ENCODE results near the gene OR14A2. TPM values are rescaled to one million over a fixed set of nuclear protein-coding genes. Genes with fewer than 3 reads are reported as not detected.
"Not testable (repeated sequence)": the region's sequence is repeated elsewhere in the genome, so short reads cannot be mapped to it uniquely, and the experiment has no call there.

Gene OR14A2
- total RNA-seq, 2 donors from 2014 or later, result not detected

- DNase-seq (ENCODE audit: low spot score), result no peak
- TF ChIP-seq POLR2AphosphoS5 (IDR thresholded peaks at IDR 0.05), result no peak
- TF ChIP-seq POLR2A (IDR thresholded peaks at IDR 0.05), result no peak
- TF ChIP-seq CTCF (IDR thresholded peaks at IDR 0.05), result no peak
- 90% methylated on average over 1 of the region's 1 CpG for WGBS
- no peaks in the 10 kb centered on the region for H3K36me3 ChIP-seq
- H3K9me3 ChIP-seq, result no peaks in the 10 kb centered on the region
- H3K27ac ChIP-seq, result no peak overlapping the region
- H3K4me1 ChIP-seq (replicated peaks), result no peaks in the 10 kb centered on the region
- H3K27me3 ChIP-seq (replicated peaks; ENCODE audit: insufficient read depth), result no peaks in the 10 kb centered on the region
- intact Hi-C loops (cut with DNase I), result no loop called here
- no peak overlapping the region for H3K4me3 ChIP-seq
Observed at GRCh38 chr1:247749870-247750269, 1.9 kb upstream of the OR14A2 start.

GRCh38 chr1:247747616-247748015 lies 325 bp downstream of the OR14A2 start:
- no peaks in the 10 kb centered on the region for H3K27me3 ChIP-seq (replicated peaks; ENCODE audit: insufficient read depth)
- no peaks in the 10 kb centered on the region for H3K36me3 ChIP-seq
- TF ChIP-seq POLR2A (IDR thresholded peaks at IDR 0.05), result no peak
- TF ChIP-seq CTCF (IDR thresholded peaks at IDR 0.05), result no peak
- TF ChIP-seq POLR2AphosphoS5 (IDR thresholded peaks at IDR 0.05), result no peak
- no peak overlapping the region for H3K27ac ChIP-seq
- DNase-seq (ENCODE audit: low spot score), result no peak
- intact Hi-C loops (cut with DNase I), result no loop called here
- WGBS, result 91% methylated on average over 7 of the region's 7 CpGs
- no peaks in the 10 kb centered on the region for H3K4me1 ChIP-seq (replicated peaks)
- no peak overlapping the region for H3K4me3 ChIP-seq
- no peaks in the 10 kb centered on the region for H3K9me3 ChIP-seq

DNA sequence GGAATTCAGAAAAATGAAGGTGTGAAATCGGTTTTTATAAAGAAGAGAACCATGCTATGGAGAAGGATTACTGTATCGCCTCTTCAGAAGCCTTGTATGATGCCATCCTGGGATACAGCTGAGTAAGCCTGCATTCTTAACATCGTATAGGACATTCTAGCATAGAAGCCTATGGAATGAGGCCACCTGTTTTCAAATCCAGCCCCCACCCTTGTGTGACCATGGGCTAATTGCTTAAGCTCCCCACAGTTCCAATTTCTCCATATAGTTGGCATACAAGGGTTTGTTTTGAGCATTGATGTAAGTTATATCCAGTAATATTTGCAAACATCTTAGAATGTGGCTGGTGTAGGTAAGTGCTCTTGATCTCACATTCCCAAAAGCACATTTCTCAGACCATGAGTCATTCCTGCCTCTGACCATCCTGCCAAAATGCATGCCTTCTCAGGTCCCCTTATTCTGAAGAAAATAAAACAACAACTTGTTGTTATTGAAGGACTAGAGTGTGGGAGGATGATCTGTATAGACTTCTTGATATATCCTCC lies 1.5 kb downstream of the OR14A2 start:
- Histone ChIP-seq H3K27me3 (replicated peaks; ENCODE audit: insufficient read depth) (no peaks in the 10 kb centered on the region), H3K36me3 (no peaks in the 10 kb centered on the region), H3K9me3 (no peaks in the 10 kb centered on the region), H3K27ac (no peak overlapping the region), H3K4me3 (no peak overlapping the region), H3K4me1 (replicated peaks) (no peaks in the 10 kb centered on the region)
- intact Hi-C loops (cut with DNase I), result no loop called here
- TF ChIP-seq POLR2AphosphoS5 (IDR thresholded peaks at IDR 0.05) (no peak), POLR2A (IDR thresholded peaks at IDR 0.05) (no peak), CTCF (IDR thresholded peaks at IDR 0.05) (no peak)
- WGBS, result 83% methylated on average over 3 of the region's 3 CpGs
- DNase-seq (ENCODE audit: low spot score), result no peak

DNA sequence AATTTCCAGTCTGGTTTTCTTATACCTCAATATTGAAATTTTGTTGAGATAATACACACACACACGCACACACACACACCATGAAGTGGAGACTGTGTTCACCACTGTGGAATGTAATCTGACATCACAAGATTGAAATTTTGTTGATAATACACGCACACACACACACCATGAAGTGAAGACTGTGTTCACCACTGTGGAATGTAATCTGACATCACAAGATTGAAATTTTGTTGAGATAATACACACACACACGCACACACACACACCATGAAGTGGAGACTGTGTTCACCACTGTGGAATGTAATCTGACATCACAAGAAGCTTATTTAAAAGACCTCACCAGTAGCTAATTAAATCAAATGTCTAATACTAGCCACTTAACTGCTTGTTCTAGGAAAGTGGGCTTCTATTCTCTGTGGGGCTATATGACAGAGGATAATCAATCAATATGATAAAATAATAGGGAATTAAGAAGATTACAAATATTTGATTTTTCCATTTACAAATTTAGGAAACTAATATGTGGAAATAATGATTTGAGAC lies 5.7 kb downstream of the OR14A2 start:
- H3K27me3 ChIP-seq (replicated peaks; ENCODE audit: insufficient read depth); H3K9me3 ChIP-seq; H3K27ac ChIP-seq; H3K36me3 ChIP-seq; H3K4me3 ChIP-seq; DNase-seq (ENCODE audit: low spot score); H3K4me1 ChIP-seq (replicated peaks); intact Hi-C loops (cut with DNase I): not testable (repeated sequence)
- 69% methylated on average over 3 of the region's 3 CpGs for WGBS

DNA sequence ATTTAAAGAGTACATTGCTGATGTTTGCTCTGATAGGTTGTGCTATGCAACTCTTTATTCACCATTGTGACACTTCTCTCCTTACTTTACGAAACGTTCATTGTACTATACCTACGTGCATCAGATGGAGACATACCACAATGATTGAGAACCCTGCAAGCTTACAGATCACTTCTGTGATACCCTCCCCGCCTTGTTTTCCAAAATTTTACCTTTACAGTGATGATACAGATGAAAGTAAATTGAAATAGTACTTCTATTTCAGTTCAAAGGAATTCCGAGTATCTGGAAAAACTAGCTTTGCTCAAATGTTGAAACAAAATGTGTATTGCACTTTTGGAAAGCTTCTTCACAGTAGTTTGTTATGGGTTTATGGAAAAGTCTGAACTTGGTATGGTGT lies 6.2 kb downstream of the OR14A2 start:
- no peaks in the 10 kb centered on the region for H3K9me3 ChIP-seq
- TF ChIP-seq POLR2A (IDR thresholded peaks at IDR 0.05) (no peak), CTCF (IDR thresholded peaks at IDR 0.05) (no peak), POLR2AphosphoS5 (IDR thresholded peaks at IDR 0.05) (no peak)
- DNase-seq (ENCODE audit: low spot score), result no peak
- H3K4me3 ChIP-seq, result no peak overlapping the region
- WGBS, result 69% methylated on average over 5 of the region's 5 CpGs
- H3K27me3 ChIP-seq (replicated peaks; ENCODE audit: insufficient read depth), result no peaks in the 10 kb centered on the region
- no peaks in the 10 kb centered on the region for H3K36me3 ChIP-seq
- intact Hi-C loops (cut with DNase I), result no loop called here
- no peak overlapping the region for H3K27ac ChIP-seq
- H3K4me1 ChIP-seq (replicated peaks), result no peaks in the 10 kb centered on the region

All from prostate gland (tissue), 2 donors.